GM20000 (cell line): ENCODE data around the gene KLK8.

ENCODE experiments used
- DNase-seq: peaks from one replicate; pipeline ENCODE4 v3.0.0; 2012; ENCODE audit warnings: low spot score
- CTCF ChIP-seq: IDR thresholded peaks from 2 replicates; pipeline ENCODE4 v1.5.1; 2012; ENCODE audit warnings: mild to moderate bottlenecking, control low read depth; ENCODE audit errors: extremely low read depth, missing control alignments

Gene KLK8

GRCh38 chr19:51009061-51009891, 7.9 kb upstream of the KLK8 start:
- DNase-seq, result no peak
- TF ChIP-seq CTCF, result no peak

DNA sequence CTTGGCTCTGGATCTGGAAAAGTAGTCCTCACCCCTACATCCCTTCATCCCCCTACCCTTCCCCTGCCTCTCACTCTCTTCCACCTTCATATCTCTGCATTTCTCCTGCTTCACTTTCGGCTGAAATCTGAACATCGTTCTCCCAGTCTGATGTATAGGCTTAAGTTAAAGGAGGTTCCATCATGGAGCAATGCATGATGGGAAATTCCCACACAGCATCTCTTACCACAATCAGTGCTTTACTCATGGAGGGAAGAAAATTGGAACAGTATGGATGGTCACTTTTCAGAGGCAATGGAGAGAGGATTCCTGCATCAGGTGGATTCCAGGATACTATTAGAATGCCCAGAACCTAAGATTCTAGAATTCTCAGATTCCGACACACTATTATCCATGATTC, 6.1 kb upstream of the KLK8 start:
- no peak for TF ChIP-seq CTCF
- DNase-seq, result no peak

DNA sequence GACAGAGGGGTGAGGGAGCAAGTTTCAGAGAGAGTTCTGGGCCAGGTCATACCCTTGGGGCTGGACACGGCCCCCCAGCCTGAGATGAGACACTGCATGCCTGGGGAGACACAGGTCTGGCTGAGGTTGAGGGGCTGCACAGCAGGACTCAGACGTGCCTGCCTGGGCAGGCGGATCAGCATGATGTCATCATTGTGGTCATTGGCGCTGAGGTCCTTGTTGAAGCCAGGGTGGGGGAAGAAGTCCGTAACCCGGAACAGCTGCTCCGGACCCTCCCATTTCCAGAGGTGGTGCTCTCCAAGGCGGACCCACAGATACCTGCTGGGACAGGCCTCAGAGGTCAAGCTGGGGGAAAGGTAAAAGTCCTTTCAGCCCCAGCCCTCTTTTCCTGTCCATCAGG, 5.0 kb upstream of the KLK8 start:
- no peak for DNase-seq
- no peak for TF ChIP-seq CTCF

DNA sequence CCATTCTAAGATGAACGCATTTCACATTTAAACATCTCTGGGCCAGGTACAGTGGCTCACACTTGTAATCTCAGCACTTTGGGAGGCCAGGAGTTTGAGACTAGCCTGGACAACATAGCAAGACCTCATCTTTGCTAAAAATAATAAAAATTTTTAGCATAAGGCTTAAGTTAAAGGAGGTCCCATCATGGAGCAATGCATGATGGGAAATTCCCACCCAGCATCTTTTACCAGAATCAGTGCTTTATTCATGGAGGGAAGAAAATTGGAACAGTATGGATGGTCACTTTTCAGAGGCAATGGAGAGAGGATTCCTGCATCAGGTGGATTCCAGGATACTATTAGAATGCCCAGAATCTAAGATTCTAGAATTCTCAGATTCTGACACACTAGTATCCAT, 3.8 kb upstream of the KLK8 start:
- DNase-seq, result no peak
- TF ChIP-seq CTCF, result no peak

DNA sequence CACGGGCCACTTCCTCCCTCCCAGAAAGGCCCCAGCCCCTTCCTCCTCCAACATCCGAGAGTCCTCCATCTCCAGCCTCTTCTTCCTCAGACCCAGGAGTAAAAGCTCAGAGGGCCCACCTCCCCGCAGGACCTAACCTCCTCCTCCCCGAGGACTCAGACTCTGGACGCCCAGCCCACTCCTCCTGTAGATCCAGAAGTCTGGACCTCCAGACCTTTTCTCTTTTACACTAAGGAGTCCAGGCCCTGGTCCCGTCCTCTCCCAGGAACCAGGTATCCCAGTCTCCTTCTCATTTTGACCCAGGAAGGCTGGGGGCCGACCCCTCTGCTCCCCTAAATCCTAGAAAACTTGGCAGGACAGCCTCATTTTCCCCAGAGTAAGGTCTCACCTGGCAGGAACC, 1.9 kb upstream of the KLK8 start:
- no peak for DNase-seq
- TF ChIP-seq CTCF, result no peak

DNA sequence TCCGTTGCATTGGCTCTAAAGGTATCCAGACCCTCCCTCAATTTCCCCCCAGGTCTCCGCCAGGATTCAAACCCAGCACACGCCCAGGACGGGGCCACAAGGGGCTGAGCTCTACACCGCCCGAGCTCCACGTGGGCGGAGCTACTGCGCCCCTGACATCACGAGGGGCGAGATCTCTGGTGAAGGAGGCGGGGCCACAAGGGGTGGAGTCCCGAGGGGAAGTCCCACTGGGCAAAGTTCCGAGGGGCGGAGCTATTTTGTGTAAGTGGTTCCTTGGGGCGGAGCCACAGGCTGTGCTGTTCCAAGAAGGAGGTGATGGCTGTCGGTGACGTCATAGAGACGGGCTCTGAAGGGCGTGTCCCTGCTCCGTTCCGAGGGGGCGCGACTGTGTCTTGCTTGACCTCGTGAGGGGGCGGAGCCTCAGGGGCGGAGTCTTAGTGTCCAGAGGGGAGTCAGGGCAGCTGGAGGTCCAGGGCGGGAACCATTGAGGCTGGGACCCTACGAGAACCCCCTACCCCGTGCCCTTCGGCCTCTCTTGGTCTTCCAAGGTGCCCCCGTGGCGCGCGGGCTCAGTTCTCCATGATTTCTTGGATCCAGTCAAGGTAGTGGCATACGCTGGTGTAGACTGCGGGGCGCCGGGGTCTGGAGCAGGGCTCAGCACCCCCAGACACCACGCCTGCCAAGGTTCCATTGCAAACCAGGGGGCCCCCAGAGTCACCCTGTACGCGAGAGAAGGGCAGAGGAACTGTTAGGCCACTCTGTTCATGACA, 1.3 kb upstream of the KLK8 start:
- DNase-seq, result peak; percentile 57

More for the DNA sequence above, 1.3 kb upstream of the KLK8 start:
- no peak for TF ChIP-seq CTCF
